CD4-positive, alpha-beta T cell (primary cell): ENCODE data around the gene EIF2B4. TPM values are rescaled to one million over a fixed set of nuclear protein-coding genes. Genes with fewer than 3 reads are reported as not detected.

Source experiments
- ATAC-seq: fragments of 200-7000 bp; cut with Tn5 transposase; one replicate; pipeline ENCODE4 v1.10.0; 2022; ENCODE audit warnings: mild to moderate bottlenecking; ENCODE audit not compliant: poor library complexity
- CTCF ChIA-PET: fragments of 350-600 bp; sonication (Branson Sonifier 250); formaldehyde crosslinking; loops from one replicate; lab custom pipeline; 2021; ENCODE audit warnings: antibody characterized with exemption, inconsistent platforms; lab: Charles Lee
- POLR2A ChIA-PET: fragments of 350-600 bp; sonication (Branson Sonifier 250); formaldehyde crosslinking; loops from one replicate; lab custom pipeline; 2021; ENCODE audit warnings: antibody characterized with exemption, inconsistent platforms; lab: Charles Lee
- DNase-seq, 14 experiments: peaks; one replicate each; pipeline ENCODE4 v3.0.0-alpha.2; 2013 to 2020; ENCODE audit warnings: mixed read lengths in 2 of 14
- H3K27ac ChIP-seq, 2 donors: one replicate each; pipeline versions ENCODE4 v1.5.1 to v1.7.0; 2013; ENCODE audit warnings: low read length in 2 of 2, low read depth in 1 of 2, mild to moderate bottlenecking in 1 of 2
- H3K27me3 ChIP-seq, 2 experiments: 1 replicate in 1 of 2; 2 replicates in 1 of 2; pipeline versions ENCODE4 v1.6.1 to v1.7.0; 2013; ENCODE audit warnings: low read length in 2 of 2, control low read depth in 1 of 2, mild to moderate bottlenecking in 1 of 2, moderate library complexity in 1 of 2; ENCODE audit not compliant: insufficient read depth in 2 of 2, control insufficient read depth in 1 of 2
- H3K36me3 ChIP-seq: one replicate; pipeline ENCODE4 v1.6.1; 2013; ENCODE audit warnings: low read length, control low read depth; ENCODE audit not compliant: insufficient read depth
- H3K4me1 ChIP-seq: one replicate; pipeline ENCODE4 v1.6.1; 2013; ENCODE audit warnings: low read length, control low read depth; ENCODE audit not compliant: insufficient read depth
- H3K4me3 ChIP-seq: one replicate; pipeline ENCODE4 v1.5.1; 2013; ENCODE audit warnings: mild to moderate bottlenecking, low read length, moderate library complexity
- H3K9me3 ChIP-seq, 2 experiments: 1 replicate in 1 of 2; 2 replicates in 1 of 2; pipeline versions ENCODE4 v1.6.1 to v1.7.0; 2013; ENCODE audit warnings: low read length in 2 of 2, mild to moderate bottlenecking in 2 of 2, control low read depth in 1 of 2, moderate library complexity in 1 of 2; ENCODE audit not compliant: control insufficient read depth in 1 of 2, insufficient read depth in 1 of 2
- H3K27ac Mint-ChIP-seq: one replicate; pipeline ENCODE4 v1.8.0; 2020; ENCODE audit warnings: mixed read lengths
- H3K27me3 Mint-ChIP-seq: one replicate; pipeline ENCODE4 v1.8.0; 2021; ENCODE audit warnings: mixed read lengths
- H3K36me3 Mint-ChIP-seq: one replicate; pipeline ENCODE4 v1.8.0; 2021; ENCODE audit warnings: low read depth, mixed read lengths
- H3K4me1 Mint-ChIP-seq: one replicate; pipeline ENCODE4 v1.8.0; 2021; ENCODE audit warnings: low read depth, mixed read lengths
- H3K4me3 Mint-ChIP-seq: one replicate; pipeline ENCODE4 v1.8.0; 2020; ENCODE audit warnings: mild to moderate bottlenecking, mixed read lengths
- H3K9me3 Mint-ChIP-seq: one replicate; pipeline ENCODE4 v1.8.0; 2020; ENCODE audit warnings: mixed read lengths
- intact Hi-C, 2 experiments: fragments of 100-400 bp; cut with DNase I in 1 of 2; cut with micrococcal nuclease in 1 of 2; formaldehyde crosslinking; loops; one replicate each; pipeline versions ENCODE4 v1.15.1 to v1.9.0; 2023 to 2025; cut with DNase I, micrococcal nuclease
- total RNA-seq, 174 experiments: library from RNA in 2 of 174; stranded (reverse) in 2 of 174; gene quantifications; one replicate each; pipeline ENCODE4 v1.2.3 and lab custom pipeline; 2021 to 2026
- TF ChIP-seq, protein P1 (sequence below): fragments of 200-600 bp; IDR thresholded peaks from one replicate; pipeline ENCODE4 v1.8.0; 2022; ENCODE audit warnings: antibody characterized with exemption, mild to moderate bottlenecking

Gene EIF2B4
- total RNA-seq, 2 experiments from 2014 or later, result 33.2 to 34.0 TPM

DNA sequence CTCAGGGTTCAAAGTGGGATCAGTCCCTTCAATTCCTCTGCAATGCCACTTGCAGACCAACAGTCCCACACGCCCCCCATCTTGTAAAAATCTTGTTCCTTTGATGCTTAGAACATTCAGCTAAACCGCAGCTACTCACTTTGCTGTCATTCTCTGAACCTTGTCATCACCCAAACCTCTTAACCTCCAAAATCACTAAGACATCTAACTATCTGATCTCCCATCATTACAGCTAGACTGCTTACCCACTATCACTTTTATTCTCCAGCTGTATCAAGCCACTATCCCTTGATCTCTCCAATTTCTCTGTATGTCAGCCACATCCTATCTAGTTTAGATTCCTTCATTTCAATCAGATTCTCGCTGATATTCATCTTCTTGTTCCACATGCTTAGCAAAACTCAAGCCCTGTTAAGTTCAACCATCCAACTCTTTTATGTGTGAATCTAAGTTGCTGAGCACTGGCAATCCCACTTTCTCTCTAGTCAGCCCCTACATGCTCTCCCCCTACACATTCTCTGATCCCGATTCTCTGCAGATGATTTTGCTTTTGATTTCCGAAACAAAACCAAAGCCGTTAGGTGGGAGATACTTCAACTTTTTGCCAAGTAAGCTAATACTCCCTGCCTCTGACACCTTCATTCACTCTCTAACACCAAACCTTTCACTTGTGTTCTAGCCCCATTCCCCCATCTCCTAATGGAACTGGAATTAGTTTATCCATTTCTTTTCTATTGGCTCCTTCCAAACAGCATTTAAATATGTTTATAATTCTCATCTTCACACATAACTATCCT lies 18.1 kb downstream of the EIF2B4 start:
- Histone ChIP-seq H3K27ac (no peak overlapping the region), H3K36me3 (peaks cover 9% of the 10 kb centered on the region), H3K4me3 (no peak overlapping the region), H3K4me1 (peaks cover 36% of the 10 kb centered on the region), H3K9me3 (no peaks in the 10 kb centered on the region), H3K27me3 (no peaks in the 10 kb centered on the region)
- intact Hi-C loops, result no loop called here
- TF ChIP-seq, protein P1, sequence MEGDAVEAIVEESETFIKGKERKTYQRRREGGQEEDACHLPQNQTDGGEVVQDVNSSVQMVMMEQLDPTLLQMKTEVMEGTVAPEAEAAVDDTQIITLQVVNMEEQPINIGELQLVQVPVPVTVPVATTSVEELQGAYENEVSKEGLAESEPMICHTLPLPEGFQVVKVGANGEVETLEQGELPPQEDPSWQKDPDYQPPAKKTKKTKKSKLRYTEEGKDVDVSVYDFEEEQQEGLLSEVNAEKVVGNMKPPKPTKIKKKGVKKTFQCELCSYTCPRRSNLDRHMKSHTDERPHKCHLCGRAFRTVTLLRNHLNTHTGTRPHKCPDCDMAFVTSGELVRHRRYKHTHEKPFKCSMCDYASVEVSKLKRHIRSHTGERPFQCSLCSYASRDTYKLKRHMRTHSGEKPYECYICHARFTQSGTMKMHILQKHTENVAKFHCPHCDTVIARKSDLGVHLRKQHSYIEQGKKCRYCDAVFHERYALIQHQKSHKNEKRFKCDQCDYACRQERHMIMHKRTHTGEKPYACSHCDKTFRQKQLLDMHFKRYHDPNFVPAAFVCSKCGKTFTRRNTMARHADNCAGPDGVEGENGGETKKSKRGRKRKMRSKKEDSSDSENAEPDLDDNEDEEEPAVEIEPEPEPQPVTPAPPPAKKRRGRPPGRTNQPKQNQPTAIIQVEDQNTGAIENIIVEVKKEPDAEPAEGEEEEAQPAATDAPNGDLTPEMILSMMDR, result no peak
- Mint-ChIP-seq H3K9me3 (no peaks in the 10 kb centered on the region), H3K4me1 (peaks cover 63% of the 10 kb centered on the region), H3K4me3 (peak overlapping the region; percentile 35), H3K27me3 (no peaks in the 10 kb centered on the region), H3K27ac (peak overlapping the region; percentile 34), H3K36me3 (peaks cover 42% of the 10 kb centered on the region)
- POLR2A ChIA-PET, result interaction anchor here (0.7 kb wide), 1 partner anchor 12 kb away, joined by 3 read pairs; no protein-coding TSS in a partner anchor
- CTCF ChIA-PET, result interaction anchor here (1.0 to 1.9 kb wide), 2 partner anchors 12 to 18 kb away, joined by 3 to 8 read pairs; partner anchors contain the start of genes EIF2B4 and SNX17
- DNase-seq (peak in 2 of 14 experiments; percentile 11 to 22), ATAC-seq (peak; percentile 3)

DNA sequence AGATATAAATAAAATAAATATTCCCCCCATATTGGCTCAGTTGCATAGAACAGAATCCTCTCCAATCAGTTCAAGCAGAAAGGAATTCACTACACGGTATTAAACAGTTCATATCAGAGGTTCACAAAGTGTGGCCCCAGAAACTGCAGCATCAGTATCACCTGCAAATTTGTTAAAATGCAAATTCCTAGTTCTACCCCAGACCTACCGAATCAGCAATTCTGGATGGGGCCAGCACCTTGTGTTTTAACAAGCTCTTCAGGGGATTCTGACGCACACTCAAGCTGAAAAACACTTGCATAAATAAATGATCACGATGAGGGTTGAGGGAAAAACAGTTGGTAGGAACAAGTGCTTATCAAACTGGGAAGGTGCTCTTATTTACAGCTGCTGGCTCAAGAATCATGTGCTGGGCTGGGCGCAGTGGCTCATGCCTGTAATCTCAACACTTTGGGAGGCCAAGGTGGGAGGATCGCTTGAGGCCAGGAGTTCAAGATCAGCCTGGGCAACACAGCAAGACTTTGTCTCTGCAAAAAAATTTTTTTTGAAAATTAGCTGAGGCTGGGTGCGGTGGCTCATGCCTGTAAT lies 19.9 kb downstream of the EIF2B4 start:
- ChIA-PET CTCF (no interaction called here), POLR2A (interaction anchor here (1.1 kb wide), 1 partner anchor 47 kb away, joined by 4 read pairs; no protein-coding TSS in a partner anchor)
- H3K36me3 Mint-ChIP-seq, result peaks cover 29% of the 10 kb centered on the region
- Histone ChIP-seq H3K36me3 (peaks cover 9% of the 10 kb centered on the region), H3K27ac (no peak overlapping the region), H3K9me3 (no peaks in the 10 kb centered on the region), H3K27me3 (no peaks in the 10 kb centered on the region), H3K4me3 (no peak overlapping the region), H3K4me1 (peaks cover 22% of the 10 kb centered on the region)
- H3K9me3 Mint-ChIP-seq, result no peaks in the 10 kb centered on the region
- no peak for ATAC-seq
- H3K4me3 Mint-ChIP-seq, result no peak overlapping the region
- DNase-seq, result no peak
- intact Hi-C loops, result no loop called here
- peaks cover 52% of the 10 kb centered on the region for H3K4me1 Mint-ChIP-seq
- no peaks in the 10 kb centered on the region for H3K27me3 Mint-ChIP-seq
- H3K27ac Mint-ChIP-seq, result no peak overlapping the region
- TF ChIP-seq, protein P1, result no peak

DNA sequence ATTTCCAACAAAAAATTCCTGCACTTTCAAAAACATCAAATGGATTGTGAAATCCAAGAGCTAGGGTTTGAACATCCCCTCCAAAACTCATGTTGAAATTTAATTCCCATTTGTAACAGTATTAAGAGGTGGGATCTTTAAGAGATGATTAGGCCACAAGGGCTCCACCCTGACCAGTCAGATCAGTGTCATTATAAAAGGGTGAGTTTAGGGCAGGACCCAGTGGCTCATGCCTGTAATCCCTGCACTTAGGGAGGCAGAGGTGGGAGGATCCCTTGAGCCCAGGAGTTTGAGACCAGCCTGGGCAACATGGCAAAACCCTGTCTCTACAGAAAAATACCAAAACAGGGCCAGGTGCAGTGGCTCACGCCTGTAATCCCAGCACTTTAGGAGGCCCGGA lies 22.5 kb downstream of the EIF2B4 start:
- Histone ChIP-seq H3K4me3 (no peak overlapping the region), H3K27ac (no peak overlapping the region), H3K4me1 (peaks cover 7% of the 10 kb centered on the region), H3K9me3 (no peaks in the 10 kb centered on the region), H3K36me3 (peaks cover 17% of the 10 kb centered on the region), H3K27me3 (no peaks in the 10 kb centered on the region)
- TF ChIP-seq, protein P1, result no peak
- ChIA-PET CTCF (no interaction called here), POLR2A (no interaction called here)
- ATAC-seq, result no peak
- DNase-seq, result no peak
- peak overlapping the region; percentile 27 for H3K27ac Mint-ChIP-seq
- H3K4me1 Mint-ChIP-seq, result peaks cover 35% of the 10 kb centered on the region
- no peaks in the 10 kb centered on the region for H3K27me3 Mint-ChIP-seq
- peaks cover 42% of the 10 kb centered on the region for H3K36me3 Mint-ChIP-seq
- intact Hi-C loops, result no loop called here
- no peaks in the 10 kb centered on the region for H3K9me3 Mint-ChIP-seq
- H3K4me3 Mint-ChIP-seq, result no peak overlapping the region
